ENCODE data around the gene AGAP3.

DNA sequence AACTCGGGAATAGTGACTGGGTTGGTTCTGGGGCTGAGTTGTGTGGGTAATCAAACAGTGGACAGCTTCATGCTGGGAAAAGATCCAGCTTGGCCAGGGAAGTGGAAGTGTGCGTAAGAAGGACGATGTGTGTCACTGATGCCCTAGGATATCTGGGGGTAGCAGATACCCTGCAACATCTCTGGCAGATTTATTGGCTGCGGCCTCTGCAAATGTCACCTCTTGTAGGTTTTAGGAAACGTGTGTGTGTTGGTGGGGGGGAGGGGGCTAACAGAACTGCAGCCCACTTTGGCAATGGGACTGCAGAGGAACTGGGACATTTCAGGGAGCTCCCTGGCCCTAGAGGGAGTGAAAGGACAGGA, 965 bp upstream of the AGAP3 start:
- TF ChIP-seq, protein P1, sequence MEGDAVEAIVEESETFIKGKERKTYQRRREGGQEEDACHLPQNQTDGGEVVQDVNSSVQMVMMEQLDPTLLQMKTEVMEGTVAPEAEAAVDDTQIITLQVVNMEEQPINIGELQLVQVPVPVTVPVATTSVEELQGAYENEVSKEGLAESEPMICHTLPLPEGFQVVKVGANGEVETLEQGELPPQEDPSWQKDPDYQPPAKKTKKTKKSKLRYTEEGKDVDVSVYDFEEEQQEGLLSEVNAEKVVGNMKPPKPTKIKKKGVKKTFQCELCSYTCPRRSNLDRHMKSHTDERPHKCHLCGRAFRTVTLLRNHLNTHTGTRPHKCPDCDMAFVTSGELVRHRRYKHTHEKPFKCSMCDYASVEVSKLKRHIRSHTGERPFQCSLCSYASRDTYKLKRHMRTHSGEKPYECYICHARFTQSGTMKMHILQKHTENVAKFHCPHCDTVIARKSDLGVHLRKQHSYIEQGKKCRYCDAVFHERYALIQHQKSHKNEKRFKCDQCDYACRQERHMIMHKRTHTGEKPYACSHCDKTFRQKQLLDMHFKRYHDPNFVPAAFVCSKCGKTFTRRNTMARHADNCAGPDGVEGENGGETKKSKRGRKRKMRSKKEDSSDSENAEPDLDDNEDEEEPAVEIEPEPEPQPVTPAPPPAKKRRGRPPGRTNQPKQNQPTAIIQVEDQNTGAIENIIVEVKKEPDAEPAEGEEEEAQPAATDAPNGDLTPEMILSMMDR (conservative IDR thresholded peaks at IDR 0.05): no peak
- no peak for TF ChIP-seq ZFX (IDR thresholded peaks at IDR 0.05)

Data from C4-2B (cell line).